ENCODE results near the gene ATAD3C.
"Not testable (repeated sequence)": the region's sequence is repeated elsewhere in the genome, so short reads cannot be mapped to it uniquely, and the experiment has no call there.

ATAD3C gene

DNA sequence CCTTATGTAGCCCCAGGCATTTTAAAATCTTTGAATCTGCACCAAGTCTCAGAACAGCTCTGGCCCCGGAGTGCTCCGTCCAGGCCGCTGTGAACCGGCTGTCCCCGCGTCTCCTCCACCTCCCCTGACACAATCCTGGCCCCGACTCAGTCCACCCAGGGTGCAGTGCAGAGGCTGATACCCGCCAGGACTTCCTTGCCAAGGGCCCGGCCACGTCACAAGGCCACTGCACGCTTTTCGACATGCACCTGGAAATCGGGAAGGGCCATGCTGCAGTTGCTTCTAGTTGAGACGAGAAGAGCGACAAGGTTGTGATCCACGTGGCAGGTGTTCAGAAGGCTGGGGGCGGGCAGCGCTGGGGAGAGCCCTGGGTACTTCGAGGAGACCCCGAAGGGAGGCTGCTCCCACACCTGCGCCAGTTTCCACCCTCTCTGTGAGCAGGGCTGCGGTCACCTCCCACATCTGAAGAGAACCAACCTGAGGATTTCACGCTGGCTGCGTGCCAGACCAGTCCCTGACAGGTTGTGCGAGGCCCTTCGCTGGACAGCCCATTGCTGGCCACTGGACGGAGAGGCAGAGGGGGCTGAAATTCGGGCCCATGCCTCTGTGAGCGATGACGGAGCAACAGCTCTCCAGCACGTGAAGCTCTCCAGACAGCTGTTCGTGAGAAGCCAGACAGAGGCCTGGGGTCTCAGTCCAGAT, 7.3 kb upstream of the ATAD3C start:
- DNase-seq (ENCODE audit: low spot score) = no peak

DNA sequence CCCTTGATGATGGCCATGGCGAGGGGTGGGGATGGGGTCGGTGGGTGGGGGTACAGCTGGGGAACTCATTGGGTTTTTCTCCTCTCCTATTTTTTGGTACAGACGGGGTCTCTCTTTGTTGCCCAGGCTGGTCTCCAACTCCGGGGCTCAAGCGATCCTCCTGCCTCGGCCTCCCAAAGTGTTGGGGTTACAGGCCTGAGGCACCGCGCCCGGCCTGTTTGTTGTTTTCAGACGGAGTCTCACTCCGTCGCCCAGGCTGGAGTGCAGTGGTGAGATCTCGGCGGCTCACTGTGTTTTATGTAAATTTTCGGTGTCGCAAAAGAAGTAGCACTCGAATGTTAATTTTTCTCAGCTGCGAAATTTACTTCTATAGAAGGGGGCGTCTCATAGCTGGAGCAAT, 2.9 kb upstream of the ATAD3C start:
- DNase-seq (ENCODE audit: low spot score) = not testable (repeated sequence)

DNA sequence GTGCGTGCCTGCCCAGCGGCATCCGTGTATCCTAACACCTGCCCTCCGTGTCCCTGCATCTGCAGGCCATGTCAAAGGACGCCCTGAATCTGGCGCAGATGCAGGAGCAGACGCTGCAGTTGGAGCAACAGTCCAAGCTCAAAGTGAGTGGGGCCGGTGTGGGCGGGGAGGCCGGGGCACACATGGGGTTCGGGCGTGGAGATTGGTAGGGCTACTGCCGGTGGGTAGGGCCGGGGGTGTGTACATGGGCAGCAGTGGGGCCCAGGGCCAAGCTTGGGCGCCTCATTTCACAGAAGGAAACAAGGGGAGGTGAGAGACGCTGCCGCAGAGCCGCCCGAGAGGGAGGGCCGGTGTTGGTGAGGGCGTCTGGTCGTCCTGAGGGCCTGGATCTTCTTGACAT, 1.1 kb downstream of the ATAD3C start:
- not testable (repeated sequence) for DNase-seq (ENCODE audit: low spot score)

DNA sequence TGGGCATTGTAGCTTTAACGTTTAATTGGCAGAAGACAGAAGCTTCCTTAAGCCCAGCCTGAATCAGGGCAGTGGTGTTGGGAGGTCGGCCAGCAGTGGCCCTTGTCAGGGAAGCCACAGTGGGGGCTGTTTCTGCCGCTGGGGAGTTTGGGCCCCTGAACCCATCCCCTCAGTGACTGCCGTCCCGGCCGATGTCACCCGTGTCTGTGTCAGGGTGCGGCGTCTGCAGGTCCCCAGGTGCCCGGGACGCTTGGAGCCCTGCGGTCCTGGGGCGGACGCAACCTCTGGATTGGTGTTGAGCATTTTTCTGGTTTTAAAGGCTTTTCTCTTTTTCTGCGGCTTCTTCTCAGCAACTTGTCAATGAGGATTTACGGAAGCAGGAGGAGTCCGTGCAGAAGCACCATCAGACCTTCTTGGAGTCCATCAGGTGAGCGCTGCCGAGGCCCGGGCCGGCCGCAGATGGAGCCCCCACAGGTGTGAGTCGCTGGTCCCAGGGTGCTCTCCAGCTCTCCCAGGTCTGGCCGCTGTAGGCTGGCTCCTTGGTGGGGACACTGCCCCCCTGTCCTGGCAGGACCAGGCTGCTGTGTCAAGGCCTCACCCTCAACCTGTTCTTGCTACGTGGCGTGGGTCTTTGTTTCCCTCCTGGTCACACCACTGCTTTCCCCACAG, 2.3 kb downstream of the ATAD3C start:
- DNase-seq (ENCODE audit: low spot score) = no peak

DNA sequence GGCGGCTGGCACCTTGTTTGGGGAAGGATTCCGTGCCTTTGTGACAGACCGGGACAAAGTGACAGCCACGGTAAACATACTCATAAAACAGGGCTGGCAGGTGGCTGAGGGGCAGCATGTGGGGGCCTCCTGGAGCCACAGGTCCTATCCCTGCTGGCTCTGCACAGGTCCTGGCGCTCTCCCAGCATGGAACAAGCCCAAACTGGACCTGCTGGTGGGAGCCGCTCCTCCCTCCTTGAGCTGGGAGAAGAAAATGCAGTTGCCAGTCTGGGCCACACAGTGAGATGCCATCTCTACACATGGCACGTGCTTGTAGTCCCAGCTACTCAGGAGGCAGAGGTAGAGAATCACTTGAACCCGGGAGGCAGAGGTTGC, 2.9 kb downstream of the ATAD3C start:
- DNase-seq (ENCODE audit: low spot score) = not testable (repeated sequence)

DNA sequence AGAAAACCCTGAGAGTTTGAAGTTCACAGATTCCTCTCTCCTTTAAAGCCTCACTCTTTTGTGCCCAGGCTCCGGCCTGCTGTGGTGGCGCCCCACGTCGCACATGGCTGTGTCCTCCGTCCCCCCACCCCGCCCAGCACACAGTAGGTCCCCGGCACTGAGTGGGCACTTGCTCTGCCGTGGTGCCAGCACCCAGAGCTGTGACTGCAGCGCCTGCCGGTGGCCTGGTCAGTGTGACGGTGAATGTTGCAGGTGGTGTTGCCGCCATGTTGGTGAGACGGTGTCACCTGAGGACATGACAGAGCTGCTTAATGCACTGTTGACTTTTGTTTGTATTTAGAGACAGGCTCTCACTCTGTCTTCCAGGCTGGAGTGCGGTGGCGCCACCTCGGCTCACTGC, 3.4 kb downstream of the ATAD3C start:
- no peak for DNase-seq (ENCODE audit: low spot score)

DNA sequence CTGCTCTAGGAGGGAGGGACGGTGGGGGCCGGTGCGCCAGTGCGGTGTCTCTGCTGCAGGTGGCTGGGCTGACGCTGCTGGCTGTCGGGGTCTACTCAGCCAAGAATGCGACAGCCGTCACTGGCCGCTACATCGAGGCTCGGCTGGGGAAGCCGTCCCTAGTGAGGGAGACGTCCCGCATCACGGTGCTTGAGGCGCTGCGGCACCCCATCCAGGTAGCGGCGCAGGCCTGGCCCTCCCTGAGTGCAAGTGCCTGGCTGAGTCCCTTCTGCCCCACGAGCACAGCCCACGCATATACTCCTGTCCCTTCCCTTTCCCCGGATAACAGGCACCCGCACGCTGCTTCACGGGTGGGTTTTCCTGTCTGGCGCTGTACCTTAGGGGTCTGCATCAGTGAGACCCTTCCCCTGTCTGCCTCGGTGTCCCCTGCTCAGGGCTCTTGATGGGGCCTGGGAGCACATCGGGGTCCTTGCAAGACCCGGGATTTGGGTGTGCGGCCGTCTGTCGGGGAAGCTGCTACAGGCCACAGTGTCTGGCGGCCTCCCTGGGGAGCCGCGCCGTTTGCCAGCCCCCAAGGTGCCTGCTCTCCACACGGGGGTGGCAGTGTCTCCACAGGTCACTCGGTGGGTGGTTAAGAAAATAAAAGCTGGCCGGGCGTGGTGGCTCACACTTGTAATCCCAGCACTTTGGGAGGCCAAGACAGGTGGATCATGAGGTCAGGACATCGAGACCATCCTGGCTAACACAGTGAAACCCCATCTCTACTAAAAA, 5.0 kb downstream of the ATAD3C start:
- not testable (repeated sequence) for DNase-seq (ENCODE audit: low spot score)

DNA sequence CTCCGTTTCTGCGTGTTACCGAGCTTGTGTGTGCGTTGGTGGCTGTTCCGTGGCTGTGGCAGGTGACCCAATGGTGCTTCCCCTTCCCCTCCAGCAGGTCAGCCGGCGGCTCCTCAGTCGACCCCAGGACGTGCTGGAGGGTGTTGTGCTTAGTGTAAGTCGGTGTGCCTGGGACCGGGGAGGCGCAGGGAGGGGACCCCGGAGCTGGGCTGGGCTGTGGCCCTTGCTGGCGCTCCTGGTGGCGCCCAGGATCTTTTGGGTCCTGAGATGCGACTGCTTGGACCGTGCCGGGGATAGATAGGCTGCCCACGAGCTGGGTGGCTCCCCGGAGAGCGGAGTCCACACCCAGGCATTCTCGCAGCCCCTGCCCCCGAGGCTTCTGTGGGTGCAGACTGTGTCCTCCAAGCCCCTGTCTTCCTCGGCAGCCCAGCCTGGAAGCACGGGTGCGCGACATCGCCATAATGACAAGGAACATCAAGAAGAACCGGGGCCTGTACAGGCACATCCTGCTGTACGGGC, 5.9 kb downstream of the ATAD3C start:
- no peak for DNase-seq (ENCODE audit: low spot score)

DNA sequence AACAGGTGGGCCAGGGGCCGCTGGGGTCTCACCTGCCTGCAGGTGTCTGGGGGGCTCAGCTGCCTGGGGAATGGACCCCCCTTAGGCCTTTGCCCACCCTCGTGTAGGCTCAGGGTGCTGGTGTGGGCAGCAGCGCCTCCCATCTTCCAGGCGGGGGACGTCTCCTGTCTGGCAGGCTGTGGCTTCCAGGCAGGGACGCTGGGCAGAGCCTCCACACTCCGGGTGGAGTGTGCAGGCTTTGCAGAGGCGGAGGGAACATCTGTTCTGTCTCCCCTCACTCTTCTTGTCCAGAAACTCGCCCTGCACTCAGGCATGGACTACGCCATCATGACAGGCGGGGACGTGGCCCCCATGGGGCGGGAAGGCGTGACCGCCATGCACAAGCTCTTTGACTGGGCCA, 6.4 kb downstream of the ATAD3C start:
- DNase-seq (ENCODE audit: low spot score) = not testable (repeated sequence)

DNA sequence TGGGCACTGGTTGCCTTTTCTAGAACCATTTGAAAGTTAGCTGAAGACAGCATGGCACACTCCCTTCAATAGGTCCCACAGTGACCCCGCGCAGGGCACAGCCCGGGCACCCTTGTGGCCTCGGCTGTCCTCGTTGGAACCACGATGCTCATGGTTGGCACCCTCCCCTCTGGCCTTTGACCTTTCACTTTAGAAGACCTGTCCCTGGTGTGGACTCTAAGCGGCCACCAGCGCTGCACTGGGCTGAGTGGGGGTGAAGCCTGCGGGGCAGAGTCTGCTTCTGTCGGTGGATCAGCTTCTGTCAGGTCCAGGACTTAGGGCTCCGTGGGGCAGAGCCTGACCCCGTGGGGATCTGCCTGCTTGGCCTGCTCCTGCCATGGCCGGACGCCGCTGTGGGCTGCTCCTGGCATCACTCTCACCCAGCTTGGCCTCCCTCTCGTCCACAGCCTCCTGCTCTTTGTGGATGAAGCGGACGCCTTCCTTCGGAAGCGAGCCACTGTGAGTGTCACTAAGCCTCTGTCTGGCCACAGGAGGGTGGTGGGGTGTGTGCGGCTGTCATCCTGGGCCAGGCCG, 7.3 kb downstream of the ATAD3C start:
- DNase-seq (ENCODE audit: low spot score) = not testable (repeated sequence)

DNA sequence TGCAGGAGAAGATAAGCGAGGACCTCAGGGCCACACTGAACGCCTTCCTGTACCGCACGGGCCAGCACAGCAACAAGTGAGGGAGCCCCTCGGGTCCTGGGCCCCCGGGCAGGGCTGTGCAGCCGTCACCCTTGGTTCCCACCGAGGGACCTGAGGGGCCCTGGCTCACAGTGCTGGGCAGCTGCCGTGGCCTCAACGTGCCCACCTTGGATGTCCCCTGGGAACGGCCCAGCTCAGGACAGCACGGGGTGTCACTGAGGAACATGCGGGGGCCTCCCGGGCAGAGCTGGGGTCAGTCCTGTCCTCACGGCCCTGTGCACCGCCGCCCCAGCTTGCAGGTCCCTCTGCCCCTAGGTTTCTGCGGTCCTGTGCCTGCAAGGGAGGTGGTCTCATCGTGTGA, 9.7 kb downstream of the ATAD3C start:
- DNase-seq (ENCODE audit: low spot score) = not testable (repeated sequence)

DNA sequence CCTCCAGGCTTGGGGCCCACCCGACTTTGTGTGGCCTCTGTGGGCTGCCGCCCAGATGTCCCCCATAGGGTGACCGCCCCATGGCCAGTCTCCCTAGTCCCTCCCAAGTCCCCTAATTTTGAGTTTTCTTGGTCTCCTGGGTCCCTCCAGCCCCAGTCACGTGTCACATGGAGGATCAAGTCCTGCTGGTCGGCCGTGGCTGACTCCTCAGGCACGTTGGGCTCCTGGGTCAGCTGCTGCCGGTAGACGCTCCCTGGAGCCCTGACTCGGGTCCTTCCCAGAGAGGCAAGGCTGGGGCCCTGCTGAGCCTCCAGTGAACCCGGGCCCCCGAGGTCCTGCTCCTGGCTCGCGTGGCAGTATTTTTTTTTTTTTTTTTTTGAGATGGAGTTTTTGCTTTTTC, 10.2 kb downstream of the ATAD3C start:
- DNase-seq (ENCODE audit: low spot score) = not testable (repeated sequence)

DNA sequence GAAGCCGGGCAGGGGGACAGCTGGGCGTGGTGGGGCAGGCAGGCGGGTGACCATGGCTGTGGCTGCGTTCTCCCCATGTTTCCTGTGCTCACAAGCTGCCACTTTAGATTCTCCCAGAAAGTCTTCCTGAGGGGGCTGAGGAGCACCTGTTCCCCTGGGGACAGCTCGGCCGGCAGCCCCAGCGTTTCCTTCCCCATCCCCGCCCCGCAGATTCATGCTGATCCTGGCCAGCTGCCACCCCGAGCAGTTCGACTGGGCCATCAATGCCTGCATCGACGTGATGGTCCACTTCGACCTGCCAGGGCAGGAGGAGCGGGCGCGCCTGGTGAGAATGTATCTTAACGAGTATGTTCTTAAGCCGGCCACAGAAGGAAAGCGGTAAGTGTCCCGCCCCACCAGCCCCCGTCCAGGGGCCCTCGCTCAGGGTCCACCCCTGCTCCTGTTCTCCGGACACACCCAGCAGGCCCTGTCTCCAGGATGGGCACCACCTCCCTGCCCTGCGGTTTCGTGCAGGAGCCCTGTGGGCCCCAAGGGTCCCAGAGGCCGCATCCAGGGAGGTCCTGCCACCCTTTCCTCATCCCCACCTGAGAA, 11.1 kb downstream of the ATAD3C start:
- no peak for DNase-seq (ENCODE audit: low spot score)

DNA sequence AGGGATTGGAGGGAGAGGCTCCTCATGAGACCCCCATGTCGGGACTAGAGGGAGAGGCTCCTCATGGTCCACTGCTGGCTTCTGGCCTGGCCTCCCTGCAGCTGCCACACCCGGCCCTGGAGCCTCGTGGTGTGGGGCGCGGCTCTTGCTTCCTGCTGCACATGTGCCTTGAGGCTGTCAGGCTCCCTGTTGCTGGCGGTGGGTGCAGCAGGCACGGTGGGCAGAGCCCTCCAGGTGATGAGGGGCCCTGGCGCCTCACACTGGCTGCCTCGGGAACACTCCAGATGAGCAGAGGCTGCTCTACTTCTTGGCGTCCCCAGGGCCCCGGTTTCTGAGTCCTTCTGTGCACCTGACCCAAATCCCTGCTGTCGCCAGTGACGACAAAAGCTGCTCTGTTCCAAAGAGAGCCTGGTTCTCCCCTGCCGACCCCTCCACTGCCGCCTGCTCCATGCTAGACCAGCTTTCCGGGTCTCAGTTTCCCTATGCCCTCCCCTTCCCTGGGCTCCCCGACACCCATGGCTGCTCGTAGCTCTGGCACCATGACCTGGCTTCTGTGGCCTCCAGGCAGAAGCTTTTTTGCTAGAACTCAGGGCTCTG, 12.3 kb downstream of the ATAD3C start:
- no peak for DNase-seq (ENCODE audit: low spot score)

DNA sequence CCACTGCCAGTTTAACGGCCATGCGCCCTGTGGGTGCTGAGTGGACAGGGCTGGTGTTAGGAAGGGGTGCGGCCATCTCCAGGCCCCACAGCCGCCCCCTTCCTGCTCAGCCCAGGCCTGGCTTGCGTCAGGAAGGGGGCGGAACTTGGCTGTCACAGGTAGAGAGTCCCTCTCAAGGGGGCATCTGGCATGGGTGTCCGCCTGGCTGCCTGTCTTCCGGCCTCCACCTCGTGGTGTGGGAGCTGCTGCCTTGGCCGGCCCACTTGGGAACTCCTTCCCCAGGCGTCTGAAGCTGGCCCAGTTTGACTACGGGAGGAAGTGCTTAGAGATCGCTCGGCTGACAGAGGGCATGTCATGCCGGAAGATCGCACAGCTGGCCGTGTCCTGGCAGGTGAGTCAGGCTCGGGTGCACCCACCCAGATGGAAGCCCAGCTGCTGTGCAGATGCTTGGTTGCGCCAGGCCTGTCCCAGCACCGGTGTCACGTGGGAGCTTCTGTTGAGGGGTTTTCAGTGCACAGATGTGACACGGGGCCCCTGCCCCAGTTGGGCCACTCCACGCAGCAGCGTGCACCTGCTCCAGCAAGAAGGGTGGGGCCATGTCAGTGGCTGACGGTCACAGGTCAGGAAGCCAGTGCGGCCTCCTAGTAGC, 13.0 kb downstream of the ATAD3C start:
- no peak for DNase-seq (ENCODE audit: low spot score)

DNA sequence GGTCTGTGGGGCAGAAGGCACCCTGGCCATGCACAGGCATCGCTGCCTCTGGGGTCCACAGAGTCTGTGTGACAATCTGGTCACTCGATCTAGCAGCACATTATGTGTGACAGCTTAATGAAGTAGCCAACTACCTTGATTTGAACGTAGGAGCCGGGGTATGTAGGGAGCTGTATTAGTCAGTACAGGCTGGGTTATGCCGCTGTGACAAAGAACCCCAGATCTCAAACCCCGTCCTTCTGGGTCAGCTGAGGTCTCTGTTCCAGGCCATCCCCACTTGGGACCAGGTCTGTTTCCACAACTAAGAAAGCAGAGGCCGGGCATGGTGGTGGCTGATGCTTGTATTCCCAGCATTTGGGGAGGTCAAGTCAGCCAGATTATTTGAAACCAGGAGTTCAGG, 13.8 kb downstream of the ATAD3C start:
- no peak for DNase-seq (ENCODE audit: low spot score)

DNA sequence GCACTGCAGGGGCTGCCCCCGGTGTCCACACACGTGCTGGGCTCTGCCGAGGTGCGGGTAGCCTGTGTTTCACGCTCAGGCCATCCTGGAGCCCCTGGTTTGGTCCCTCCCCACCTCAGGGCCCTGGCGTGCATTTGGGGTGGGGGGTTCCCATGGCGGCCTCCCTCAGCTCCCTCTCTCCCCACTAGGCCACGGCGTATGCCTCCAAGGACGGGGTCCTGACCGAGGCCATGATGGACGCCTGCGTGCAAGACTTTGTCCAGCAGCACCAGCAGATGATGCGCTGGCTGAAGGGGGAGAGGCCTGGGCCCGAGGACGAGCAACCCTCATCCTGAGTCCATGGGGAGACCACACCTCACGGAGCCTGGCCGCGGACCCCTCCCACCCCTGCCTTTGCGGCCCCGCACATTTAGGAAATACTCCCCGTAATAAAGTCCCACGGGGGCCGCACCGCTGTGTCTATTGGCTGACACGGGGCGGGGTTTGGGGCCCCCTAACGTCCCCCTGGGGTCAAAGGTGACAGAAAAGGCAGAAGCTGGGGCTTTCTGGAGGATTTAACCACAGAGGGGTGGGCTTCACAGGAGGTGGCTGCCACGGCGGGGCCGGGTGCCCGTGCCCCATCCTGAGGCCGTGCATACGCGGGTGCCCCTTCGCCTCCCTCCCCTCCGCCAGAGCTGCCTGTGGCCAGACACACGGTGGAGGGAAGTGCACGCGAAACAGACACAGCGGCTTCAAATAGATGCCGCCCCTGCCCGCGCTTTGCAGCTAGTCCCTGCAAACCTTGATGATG, 18.9 kb downstream of the ATAD3C start:
- DNase-seq (ENCODE audit: low spot score) = not testable (repeated sequence)

DNA sequence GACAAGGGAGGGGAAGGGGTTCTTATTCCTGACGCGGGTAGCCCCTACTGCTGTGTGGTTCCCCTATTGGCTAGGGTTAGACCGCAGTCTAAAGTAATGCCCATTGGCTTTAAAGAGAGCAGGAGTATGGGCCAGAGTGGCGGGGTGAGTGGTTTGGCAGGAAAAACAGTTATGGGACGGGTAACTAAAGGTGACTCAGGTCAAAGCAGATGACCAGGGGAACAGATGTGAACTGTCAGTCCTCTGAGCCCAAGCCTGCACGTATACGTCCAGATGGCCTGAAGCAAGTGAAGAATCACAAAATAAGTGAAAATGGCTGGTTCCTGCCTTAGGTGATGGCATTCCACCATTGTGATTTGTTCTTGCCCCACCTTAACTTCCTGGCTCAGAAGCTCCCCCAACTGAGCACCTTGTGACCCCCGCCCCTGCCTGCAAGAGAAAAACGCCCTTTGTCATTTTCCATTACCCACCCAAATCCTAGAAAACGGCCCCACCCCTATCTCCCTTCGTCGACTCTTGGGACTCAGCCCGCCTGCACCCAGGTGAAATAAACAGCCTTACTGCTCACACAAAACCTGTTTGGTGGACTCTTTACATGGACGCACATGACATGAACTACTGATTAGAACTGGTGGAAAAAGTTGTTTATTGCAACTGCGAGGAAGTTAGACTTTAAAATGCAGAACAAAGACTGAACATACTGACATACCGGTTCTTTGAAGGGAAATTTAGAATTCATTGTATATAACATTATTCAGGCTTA, 21.3 kb downstream of the ATAD3C start:
- no peak for DNase-seq (ENCODE audit: low spot score)

DNA sequence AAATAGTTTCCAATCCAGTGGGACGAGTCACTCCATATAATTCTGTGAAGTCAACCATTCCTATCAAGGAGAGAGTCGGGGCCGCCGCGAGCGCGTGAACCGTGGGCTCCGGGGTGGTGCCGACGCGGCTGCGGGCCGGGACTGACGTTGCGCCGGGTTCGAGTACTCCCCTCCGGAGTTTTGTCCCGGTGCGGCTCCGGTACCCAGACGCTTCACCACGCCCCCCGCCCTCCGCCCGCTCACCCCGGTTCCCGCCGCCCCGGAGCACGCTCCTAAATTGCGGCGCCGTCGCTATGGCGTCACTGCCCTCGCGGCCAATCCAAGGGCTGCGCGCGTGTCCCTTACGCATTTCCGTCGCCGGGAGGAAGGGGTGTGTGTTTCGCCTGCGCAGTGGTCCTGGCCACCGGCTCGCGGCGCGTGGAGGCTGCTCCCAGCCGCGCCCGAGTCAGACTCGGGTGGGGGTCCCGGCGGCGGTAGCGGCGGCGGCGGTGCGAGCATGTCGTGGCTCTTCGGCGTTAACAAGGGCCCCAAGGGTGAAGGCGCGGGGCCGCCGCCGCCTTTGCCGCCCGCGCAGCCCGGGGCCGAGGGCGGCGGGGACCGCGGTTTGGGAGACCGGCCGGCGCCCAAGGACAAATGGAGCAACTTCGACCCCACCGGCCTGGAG, 22.0 kb downstream of the ATAD3C start, which contains the start of gene ATAD3B:
Gene ATAD3B (plus strand): TSS at position 377 of the 664 bp plus-strand sequence. CDS start 120 bp downstream, at position 497.
- peak; percentile 96 for DNase-seq (ENCODE audit: low spot score)

Data from activated CD4-positive, alpha-beta T cell treated with anti-CD3 and anti-CD28 coated beads, Interleukin-2, Interleukin-4, amounts not matched to agents 100 ng/mL and 50 ng/mL, durations not matched to agents 16 hours and 8 hours (primary cell).